ENCODE measurements around the gene PDE10A.

DNA sequence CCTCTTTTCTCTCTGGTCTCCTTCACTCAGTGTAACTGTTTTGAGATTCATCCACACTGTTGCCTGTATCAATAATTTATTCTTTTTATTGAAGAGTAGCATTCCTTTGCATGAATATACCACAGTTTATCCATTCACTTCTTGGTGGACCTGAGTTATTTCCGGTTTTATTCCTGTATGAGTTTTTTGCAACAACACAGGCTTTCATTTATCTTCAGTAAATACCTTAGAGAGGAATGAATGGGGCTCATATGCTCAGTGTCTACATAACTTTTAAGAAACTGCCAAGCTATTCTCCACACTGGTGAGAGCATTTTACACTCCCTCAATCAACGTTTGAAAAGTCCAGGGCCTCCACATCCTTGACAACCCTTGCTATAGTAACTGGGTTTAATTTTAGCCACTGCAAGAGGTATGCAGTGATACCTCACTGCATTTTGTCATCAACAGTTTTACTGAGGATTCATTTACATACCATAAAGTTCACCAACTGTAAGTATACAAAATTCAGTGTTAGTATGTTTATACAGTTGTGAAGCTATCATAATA, 154.6 kb downstream of the PDE10A start:
- TF ChIP-seq, protein P1, sequence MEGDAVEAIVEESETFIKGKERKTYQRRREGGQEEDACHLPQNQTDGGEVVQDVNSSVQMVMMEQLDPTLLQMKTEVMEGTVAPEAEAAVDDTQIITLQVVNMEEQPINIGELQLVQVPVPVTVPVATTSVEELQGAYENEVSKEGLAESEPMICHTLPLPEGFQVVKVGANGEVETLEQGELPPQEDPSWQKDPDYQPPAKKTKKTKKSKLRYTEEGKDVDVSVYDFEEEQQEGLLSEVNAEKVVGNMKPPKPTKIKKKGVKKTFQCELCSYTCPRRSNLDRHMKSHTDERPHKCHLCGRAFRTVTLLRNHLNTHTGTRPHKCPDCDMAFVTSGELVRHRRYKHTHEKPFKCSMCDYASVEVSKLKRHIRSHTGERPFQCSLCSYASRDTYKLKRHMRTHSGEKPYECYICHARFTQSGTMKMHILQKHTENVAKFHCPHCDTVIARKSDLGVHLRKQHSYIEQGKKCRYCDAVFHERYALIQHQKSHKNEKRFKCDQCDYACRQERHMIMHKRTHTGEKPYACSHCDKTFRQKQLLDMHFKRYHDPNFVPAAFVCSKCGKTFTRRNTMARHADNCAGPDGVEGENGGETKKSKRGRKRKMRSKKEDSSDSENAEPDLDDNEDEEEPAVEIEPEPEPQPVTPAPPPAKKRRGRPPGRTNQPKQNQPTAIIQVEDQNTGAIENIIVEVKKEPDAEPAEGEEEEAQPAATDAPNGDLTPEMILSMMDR (IDR thresholded peaks at IDR 0.05) = no peak
- TF ChIP-seq POLR2A (IDR thresholded peaks at IDR 0.05) = no peak
- TF ChIP-seq POLR2AphosphoS5 (IDR thresholded peaks at IDR 0.05) = no peak
- TF ChIP-seq EP300 (IDR thresholded peaks at IDR 0.05) = no peak

Measured in sigmoid colon (tissue), 4 donors.